SK-N-MC (cell line): ENCODE results near the gene EEF1A1.
"Not testable (repeated sequence)": the region's sequence is repeated elsewhere in the genome, so short reads cannot be mapped to it uniquely, and the experiment has no call there.

ENCODE experiments used
- DNase-seq: peaks from one replicate; pipeline ENCODE4 v3.0.0-alpha.2; 2011; ENCODE audit warnings: low read depth, low spot score
- H3K27ac ChIP-seq: fragments of 200-600 bp; sonication (generic); 2 replicates; pipeline ENCODE4 v1.5.1; 2016; ENCODE audit warnings: mixed run types
- H3K36me3 ChIP-seq: fragments of 200-600 bp; sonication (generic); 2 replicates; pipeline ENCODE4 v1.6.1; 2017; ENCODE audit warnings: antibody characterized with exemption, low read length, mixed read lengths; ENCODE audit not compliant: insufficient read depth
- H3K4me3 ChIP-seq: fragments of 200-600 bp; sonication (generic); 2 replicates; pipeline ENCODE4 v1.5.1; 2016
- H3K9ac ChIP-seq: fragments of 200-600 bp; sonication (generic); 2 replicates; pipeline ENCODE4 v1.8.0; 2017; ENCODE audit warnings: mixed run types, mixed read lengths; ENCODE audit not compliant: insufficient read length
- H3K9me3 ChIP-seq: fragments of 200-600 bp; sonication (generic); 2 replicates; pipeline ENCODE4 v1.6.1; 2017; ENCODE audit warnings: low read depth, mild to moderate bottlenecking, antibody characterized with exemption, low read length, moderate library complexity, mixed read lengths
- EZH2 ChIP-seq: fragments of 200-600 bp; sonication (generic); IDR thresholded peaks from one replicate; pipeline ENCODE4 v1.6.1; 2017; ENCODE audit warnings: antibody characterized with exemption
- FOXP2 ChIP-seq: optimal IDR thresholded peaks from 2 replicates; pipeline ENCODE3; 2011; ENCODE audit warnings: mild to moderate bottlenecking, moderate library complexity; ENCODE audit not compliant: insufficient read depth; ENCODE audit errors: extremely low read length, control extremely low read depth
- POLR2AphosphoS5 ChIP-seq: IDR thresholded peaks from 2 replicates; pipeline ENCODE4 v1.6.1; 2012; ENCODE audit warnings: mild to moderate bottlenecking, low read depth, low read length, borderline replicate concordance

The EEF1A1 gene

DNA sequence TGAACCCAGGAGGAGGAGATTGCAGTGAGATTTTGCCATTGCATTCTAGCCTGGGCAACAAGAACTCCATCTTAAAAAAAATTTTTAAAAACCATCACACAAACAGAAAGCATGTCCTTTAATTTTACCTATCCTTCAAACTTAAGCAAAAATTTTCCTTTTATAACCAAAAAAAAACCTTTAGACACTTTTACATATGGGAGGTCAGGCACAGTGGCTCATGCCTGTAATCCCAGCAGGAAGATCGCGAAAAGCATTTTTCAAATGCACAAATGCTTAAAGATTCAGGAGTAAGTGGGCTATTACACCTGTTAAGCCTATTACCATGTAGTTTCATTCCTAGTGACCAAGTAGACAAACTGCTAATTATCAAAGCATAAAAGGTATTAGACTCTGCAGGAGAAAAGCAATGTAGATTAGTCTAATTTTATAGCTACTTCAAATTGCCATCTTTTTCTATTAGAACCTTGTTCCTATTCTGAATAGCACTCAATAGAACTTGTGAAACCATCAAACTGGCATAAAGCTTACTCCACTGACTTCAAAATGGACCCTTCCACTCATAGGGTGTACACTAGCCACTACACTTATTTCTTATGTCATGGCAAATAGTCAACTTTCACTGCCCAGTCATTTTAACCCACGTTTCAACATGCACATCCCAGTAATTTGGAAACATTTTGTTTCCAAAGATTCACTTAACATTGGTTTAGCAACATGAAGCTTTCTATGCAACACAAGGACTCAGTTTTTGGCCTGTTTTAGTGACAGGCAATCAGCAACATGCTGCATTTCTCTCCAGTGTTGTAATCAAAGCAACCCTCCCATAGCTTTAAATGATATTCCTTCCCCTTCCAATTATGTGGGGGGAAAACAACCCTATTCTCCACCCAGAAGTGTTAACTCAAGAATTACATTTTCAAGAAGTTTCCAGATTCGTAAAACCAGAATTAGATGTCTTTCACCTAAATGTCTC is 4.0 kb downstream of the EEF1A1 start:
- no peak for DNase-seq
- Histone ChIP-seq H3K9ac (peak overlapping the region; percentile 40), H3K4me3 (peak overlapping the region; percentile 39), H3K36me3 (peaks cover 59% of the 10 kb centered on the region), H3K27ac (peak overlapping the region; percentile 83), H3K9me3 (peaks cover 13% of the 10 kb centered on the region; the same call in 1 of the 2 replicates)
- TF ChIP-seq POLR2AphosphoS5 (peak; percentile 41; the same call in 1 of the 2 replicates), FOXP2 (no peak)

DNA sequence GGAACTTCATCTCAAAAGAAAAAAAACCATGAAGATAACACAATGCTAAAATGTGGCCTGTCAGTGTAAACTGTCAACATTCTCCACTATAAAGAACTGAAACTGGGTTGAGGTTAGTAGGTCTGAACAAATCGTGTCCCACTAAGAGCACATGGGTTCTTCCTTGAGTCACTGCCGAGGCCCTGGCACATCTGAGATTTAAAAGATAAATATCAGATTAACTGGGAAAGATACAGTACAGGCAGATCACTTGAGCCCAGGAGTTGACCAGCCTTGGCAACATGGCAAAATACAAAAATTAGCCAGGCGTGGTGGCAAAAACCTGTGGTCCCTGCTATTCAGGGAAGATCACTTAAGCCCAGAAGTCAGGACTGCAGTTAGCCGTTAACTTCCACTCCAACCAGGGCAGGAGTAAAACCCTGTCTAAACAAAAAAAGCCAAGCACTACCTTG is 5.6 kb downstream of the EEF1A1 start:
- Histone ChIP-seq H3K9me3 (peaks cover 5% of the 10 kb centered on the region; the same call in 1 of the 2 replicates), H3K27ac (peak overlapping the region; percentile 83), H3K36me3 (peaks cover 54% of the 10 kb centered on the region), H3K9ac (no peak overlapping the region), H3K4me3 (no peak overlapping the region)
- TF ChIP-seq EZH2 (no peak), POLR2AphosphoS5 (peak; percentile 49; the same call in 1 of the 2 replicates)
- no peak for DNase-seq

GRCh38 chr6:73514746-73515110 is 6.1 kb downstream of the EEF1A1 start:
- peaks cover 49% of the 10 kb centered on the region for H3K36me3 ChIP-seq
- no peak for DNase-seq

DNA sequence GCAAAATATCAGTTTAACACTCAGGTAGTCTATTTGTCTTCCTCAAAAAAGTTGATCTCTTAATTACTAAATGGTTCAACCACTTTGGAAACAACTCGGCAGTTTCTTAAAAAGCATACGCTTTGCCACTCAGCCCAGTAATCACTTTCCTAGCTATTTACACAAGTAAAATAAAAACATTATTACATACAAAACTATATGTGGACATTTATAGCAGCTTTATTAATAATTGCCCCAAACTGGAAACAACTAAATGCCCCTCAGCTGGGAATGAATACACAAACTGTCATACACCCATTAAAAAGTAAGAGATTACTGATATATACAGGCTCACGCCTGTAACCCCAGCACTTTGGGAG is 7.4 kb downstream of the EEF1A1 start:
- Histone ChIP-seq H3K36me3 (peaks cover 36% of the 10 kb centered on the region), H3K27ac (peak overlapping the region; percentile 77; the same call in 1 of the 2 replicates), H3K4me3 (no peak overlapping the region), H3K9me3 (no peaks in the 10 kb centered on the region), H3K9ac (no peak overlapping the region)
- no peak for TF ChIP-seq FOXP2
- no peak for TF ChIP-seq EZH2
- no peak for TF ChIP-seq POLR2AphosphoS5
- DNase-seq = no peak

More at GRCh38 chr6:73514746-73515110, 6.1 kb downstream of the EEF1A1 start:
- TF ChIP-seq EZH2 = no peak
- no peak for TF ChIP-seq FOXP2
- no peak; the same call in 1 of the 2 replicates for TF ChIP-seq POLR2AphosphoS5
- Histone ChIP-seq H3K27ac (peak overlapping the region; percentile 83), H3K9ac (no peak overlapping the region), H3K4me3 (no peak overlapping the region), H3K9me3 (no peaks in the 10 kb centered on the region)

DNA sequence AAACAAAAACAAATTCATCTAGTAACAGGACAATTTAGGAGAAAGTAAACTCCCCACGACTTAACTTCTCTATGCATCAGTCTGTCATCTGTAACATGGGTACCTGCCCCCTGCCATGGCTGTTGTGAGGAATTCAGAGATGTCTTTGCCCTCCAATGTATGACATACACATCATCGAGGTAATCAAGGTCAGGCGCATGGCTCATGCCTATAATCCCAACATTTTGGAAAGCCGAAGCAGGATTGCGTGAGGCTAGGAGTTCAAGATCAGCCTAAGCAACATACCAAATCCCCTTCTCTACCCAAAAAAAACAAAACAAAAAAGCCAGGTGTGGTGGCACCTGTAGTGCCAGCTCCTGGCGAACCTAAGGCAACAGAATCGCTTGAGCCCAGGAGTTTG is 9.0 kb downstream of the EEF1A1 start:
- no peak overlapping the region for H3K4me3 ChIP-seq
- H3K9me3 ChIP-seq = no peaks in the 10 kb centered on the region
- H3K9ac ChIP-seq = no peak overlapping the region
- DNase-seq = no peak
- TF ChIP-seq EZH2 (no peak), POLR2AphosphoS5 (no peak), FOXP2 (no peak)
- no peak overlapping the region for H3K27ac ChIP-seq
- peaks cover 21% of the 10 kb centered on the region for H3K36me3 ChIP-seq

GRCh38 chr6:73509851-73510250 is 11.0 kb downstream of the EEF1A1 start:
- Histone ChIP-seq H3K27ac (no peak overlapping the region; the same call in 1 of the 2 replicates), H3K36me3 (peaks cover 1% of the 10 kb centered on the region), H3K4me3 (no peak overlapping the region), H3K9ac (no peak overlapping the region), H3K9me3 (no peaks in the 10 kb centered on the region)
- TF ChIP-seq FOXP2 (no peak), EZH2 (no peak), POLR2AphosphoS5 (no peak)
- DNase-seq = no peak

GRCh38 chr6:73508776-73509175 is 12.1 kb downstream of the EEF1A1 start:
- Histone ChIP-seq H3K27ac (peak overlapping the region; percentile 37), H3K9ac (no peak overlapping the region), H3K9me3 (no peaks in the 10 kb centered on the region), H3K36me3 (peaks cover 6% of the 10 kb centered on the region), H3K4me3 (no peak overlapping the region)
- TF ChIP-seq EZH2 (no peak), FOXP2 (no peak), POLR2AphosphoS5 (no peak)
- no peak for DNase-seq

GRCh38 chr6:73506246-73506645 is 14.6 kb downstream of the EEF1A1 start:
- no peaks in the 10 kb centered on the region for H3K9me3 ChIP-seq
- H3K9ac ChIP-seq = no peak overlapping the region
- H3K27ac ChIP-seq = no peak overlapping the region
- peaks cover 17% of the 10 kb centered on the region for H3K36me3 ChIP-seq
- H3K4me3 ChIP-seq = no peak overlapping the region
- no peak for TF ChIP-seq EZH2
- no peak for TF ChIP-seq POLR2AphosphoS5
- TF ChIP-seq FOXP2 = no peak
- DNase-seq = no peak

DNA sequence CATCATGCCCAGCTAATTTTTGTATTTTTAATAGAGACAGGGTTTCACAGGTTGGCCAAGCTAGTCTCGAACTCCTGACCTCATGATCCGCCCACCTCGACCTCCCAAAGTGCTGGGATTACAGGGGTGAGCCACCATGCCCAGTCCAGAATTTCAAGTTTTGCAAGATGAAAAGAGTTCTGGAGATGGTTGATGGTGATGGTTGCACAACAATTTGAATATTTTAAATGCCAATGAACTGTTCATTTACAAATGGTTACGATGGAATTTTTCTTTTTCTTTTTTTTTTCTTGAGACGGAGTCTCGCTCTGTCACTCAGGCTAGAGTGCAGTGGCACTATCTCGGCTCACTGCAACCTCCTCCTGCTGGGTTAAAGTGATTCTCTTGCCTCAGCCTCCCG is 15.1 kb downstream of the EEF1A1 start:
- H3K9me3 ChIP-seq, H3K9ac ChIP-seq, DNase-seq, H3K27ac ChIP-seq, H3K4me3 ChIP-seq: not testable (repeated sequence)
- peaks cover 23% of the 10 kb centered on the region for H3K36me3 ChIP-seq
